HepG2 (cell line): Measurements from ENCODE around the gene CPXM2.

Experiments
- IRX3 ChIP-seq: sonication (generic); formaldehyde crosslinking; IDR thresholded peaks from 2 replicates; pipeline ENCODE4 v1.8.1; 2023; ENCODE audit warnings: mild to moderate bottlenecking, low read depth, missing genetic modification reagents, borderline replicate concordance
- ZNF639 ChIP-seq: conservative IDR thresholded peaks from 2 replicates; pipeline ENCODE4 v1.6.1; 2018; ENCODE audit warnings: missing genetic modification reagents

GRCh38 chr10:123784216-123784615, 107.4 kb downstream of the CPXM2 start:
- TF ChIP-seq IRX3 (no peak), ZNF639 (no peak)
